ENCODE data around the gene DSCAM.

DNA sequence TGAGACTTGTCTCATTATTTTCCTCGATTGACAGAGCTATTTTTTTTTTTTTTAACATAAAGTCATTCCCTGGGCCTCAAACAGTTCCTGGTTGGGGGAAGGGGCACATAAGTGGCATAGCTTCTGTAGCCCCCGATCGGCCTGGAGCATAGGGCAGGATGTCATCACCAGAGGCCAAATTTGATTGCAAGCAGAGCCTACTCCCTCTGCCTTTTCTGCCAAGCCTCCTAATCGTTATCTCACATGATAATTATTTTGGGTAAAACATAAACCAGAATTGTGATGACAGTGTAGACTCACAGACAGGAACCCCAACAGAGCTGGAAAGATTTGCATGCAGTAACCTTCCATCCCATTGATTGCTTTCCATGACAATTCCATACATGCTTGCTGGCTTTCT lies 574.9 kb downstream of the DSCAM start:
- TF ChIP-seq, protein P1, sequence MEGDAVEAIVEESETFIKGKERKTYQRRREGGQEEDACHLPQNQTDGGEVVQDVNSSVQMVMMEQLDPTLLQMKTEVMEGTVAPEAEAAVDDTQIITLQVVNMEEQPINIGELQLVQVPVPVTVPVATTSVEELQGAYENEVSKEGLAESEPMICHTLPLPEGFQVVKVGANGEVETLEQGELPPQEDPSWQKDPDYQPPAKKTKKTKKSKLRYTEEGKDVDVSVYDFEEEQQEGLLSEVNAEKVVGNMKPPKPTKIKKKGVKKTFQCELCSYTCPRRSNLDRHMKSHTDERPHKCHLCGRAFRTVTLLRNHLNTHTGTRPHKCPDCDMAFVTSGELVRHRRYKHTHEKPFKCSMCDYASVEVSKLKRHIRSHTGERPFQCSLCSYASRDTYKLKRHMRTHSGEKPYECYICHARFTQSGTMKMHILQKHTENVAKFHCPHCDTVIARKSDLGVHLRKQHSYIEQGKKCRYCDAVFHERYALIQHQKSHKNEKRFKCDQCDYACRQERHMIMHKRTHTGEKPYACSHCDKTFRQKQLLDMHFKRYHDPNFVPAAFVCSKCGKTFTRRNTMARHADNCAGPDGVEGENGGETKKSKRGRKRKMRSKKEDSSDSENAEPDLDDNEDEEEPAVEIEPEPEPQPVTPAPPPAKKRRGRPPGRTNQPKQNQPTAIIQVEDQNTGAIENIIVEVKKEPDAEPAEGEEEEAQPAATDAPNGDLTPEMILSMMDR (IDR thresholded peaks at IDR 0.05), result no peak
- no peak for TF ChIP-seq POLR2A (IDR thresholded peaks at IDR 0.05)
